Islet of Langerhans (tissue), 1 donor: ENCODE results near the gene PLGLB2.
"Not testable (repeated sequence)": the region's sequence is repeated elsewhere in the genome, so short reads cannot be mapped to it uniquely, and the experiment has no call there.

Experiments
- FAIRE-seq: peaks from one replicate; lab custom pipeline; 2011; peaks lifted over from hg19 to GRCh38; lab: Jason Lieb, UNC

The PLGLB2 gene

DNA sequence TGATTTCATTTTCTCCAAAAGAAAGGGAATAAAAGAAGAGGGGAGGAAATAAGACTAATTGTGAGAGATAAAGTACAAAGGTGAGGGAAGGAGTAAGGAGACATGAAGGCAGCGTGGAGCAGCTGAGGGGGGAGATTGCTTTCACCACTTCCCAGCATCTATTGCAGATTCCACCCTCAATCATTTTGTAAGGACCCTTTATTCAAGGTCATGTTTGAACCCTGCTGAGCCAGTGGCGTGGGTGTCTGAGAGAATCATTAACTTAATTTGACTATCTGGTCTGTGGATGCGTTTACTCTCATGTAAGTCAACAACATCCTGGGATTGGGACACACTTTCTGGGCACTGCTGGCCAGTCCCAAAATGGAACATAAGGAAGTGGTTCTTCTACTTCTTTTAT is at the start of gene PLGLB2:
Gene PLGLB2 (plus strand): TSS at position 297 of the 400 bp plus-strand sequence. CDS start 67 bp downstream, at position 364.
- FAIRE-seq = not testable (repeated sequence)

DNA sequence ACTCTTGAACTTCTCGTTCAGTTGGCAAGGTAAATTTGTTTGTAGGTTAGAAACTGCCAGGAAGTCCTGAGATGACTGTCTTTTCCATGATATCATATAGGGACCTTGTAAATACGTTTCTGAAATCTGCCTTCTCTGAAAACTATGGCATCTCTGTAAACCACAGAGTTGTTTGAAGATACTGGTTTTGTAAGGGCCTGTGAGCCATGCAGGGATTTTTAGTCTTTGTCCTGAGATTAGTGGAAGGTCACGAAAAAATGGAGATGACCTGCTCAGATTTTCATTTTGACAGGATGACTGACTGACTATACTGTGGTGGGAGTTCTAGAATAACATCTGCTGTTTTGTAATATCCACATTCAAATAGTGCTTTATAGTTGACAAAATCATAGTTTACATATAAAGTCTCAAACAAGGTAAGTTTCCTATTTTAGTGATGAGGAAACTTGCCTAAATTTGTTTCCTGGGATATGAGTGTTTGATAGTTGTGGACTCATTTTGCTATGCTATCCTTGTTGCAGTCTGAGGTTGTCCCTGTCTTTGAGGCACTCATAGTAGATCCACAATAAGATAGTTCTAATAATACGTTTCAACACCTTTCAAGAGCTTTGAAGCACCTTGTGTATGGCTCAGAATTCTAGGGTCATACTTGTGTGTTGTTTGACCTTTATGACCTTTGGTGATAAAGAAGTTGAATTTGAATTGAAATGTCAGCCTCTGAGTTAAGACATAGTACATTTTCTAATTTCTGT is 43.1 kb upstream of the PLGLB2 start:
- not testable (repeated sequence) for FAIRE-seq

DNA sequence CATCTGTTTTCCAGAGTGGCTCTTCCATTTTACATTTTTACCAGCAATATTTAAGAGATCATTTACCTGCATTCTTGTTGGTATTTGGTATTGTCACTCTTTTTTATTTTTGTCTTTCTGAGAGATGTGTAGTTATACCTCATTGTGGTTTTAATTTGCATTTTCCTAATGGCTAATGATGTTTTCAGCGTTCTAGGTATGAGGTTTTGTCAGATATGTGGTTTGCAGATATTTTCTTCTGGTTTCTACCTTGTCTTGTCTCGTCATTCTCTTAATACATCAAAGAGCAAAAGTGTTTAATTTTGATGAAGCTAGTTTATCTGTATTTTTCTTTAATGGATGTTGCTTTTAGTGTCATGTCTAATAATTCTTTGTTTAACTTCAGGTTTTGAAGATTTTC is 39.5 kb upstream of the PLGLB2 start:
- FAIRE-seq = not testable (repeated sequence)

- not testable (repeated sequence) for FAIRE-seq
Measured at GRCh38 chr2:87727940-87728599, 19.8 kb upstream of the PLGLB2 start.

DNA sequence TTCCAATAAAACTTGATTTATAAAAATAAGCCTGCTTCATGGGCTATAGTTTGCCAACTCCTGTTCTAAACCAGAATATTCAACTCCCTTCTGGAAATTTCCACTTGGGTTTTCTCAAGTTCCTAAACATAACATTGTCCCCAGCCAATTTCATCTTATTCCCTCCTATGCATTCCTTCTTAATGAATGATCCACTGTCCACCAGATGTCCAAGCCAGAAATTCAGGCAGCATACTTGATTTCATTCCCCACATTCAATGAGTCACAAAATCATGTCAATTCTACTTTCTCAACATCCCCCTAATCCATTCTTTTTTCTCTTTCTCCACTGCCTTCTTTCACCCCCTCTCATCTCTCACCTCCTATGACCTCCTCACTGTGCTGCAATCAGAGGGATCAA is 7.0 kb upstream of the PLGLB2 start:
- FAIRE-seq = not testable (repeated sequence)

GRCh38 chr2:87742393-87743108 is 5.3 kb upstream of the PLGLB2 start:
- FAIRE-seq = not testable (repeated sequence)

GRCh38 chr2:87743638-87744037 is 4.2 kb upstream of the PLGLB2 start:
- FAIRE-seq = not testable (repeated sequence)

GRCh38 chr2:87745353-87745951 is 2.4 kb upstream of the PLGLB2 start:
- FAIRE-seq = not testable (repeated sequence)

- not testable (repeated sequence) for FAIRE-seq
Measured at GRCh38 chr2:87748524-87748923, 637 bp downstream of the PLGLB2 start.

DNA sequence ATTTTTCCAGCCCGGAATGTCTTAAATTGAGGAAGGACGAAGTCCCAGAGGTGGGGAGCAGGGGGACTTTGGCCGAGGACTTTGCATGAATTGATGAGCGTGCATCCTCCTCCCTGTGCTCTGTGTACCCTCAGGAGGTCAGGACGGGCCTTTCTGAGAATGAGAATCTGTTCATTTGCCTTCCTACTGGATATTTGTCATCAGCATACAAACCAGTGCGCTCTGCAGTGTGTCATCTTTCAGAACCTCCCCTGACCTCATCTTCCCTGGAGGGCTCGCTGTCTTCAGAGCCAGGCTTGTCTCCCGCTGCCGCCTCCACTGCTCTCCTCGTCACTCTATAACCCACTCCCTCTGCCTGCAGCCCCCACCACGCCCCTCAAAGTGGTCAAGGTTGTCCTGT is 2.7 kb downstream of the PLGLB2 start:
- FAIRE-seq = not testable (repeated sequence)

DNA sequence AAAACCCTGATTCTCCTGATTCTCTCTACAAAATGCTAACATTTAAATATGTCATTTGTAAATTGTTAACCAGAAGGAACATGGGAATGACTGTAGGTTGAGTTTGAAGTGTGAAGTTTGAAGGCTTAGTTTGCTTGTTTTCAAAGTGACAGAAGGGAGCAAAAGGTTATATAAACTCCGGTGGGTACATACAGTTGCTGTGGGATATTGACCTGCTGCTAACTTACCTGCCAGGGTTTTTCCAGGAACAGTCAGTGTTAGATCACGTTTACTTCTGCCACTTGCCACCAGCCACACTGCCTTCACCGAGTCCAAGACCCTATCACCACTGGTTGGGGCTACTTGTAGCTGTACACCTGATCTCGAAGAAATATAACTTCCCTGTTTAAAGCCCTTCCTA is 6.9 kb downstream of the PLGLB2 start:
- FAIRE-seq = not testable (repeated sequence)
